Measurements from ENCODE around the gene ENG. TPM values are rescaled to one million over a fixed set of nuclear protein-coding genes. Genes with fewer than 3 reads are reported as not detected.
"Not testable (repeated sequence)": the region's sequence is repeated elsewhere in the genome, so short reads cannot be mapped to it uniquely, and the experiment has no call there.

Gene ENG
- polyA plus RNA-seq, 2 donors = 11.1 to 17.9 TPM

GRCh38 chr9:127873886-127874285, 19.4 kb upstream of the ENG start:
- Histone ChIP-seq H3K27ac (ENCODE audit: low read depth in 2 of 2, low read length in 1 of 2) (no peak overlapping the region), H3K9me3 (ENCODE audit: control insufficient read depth in 2 of 2, insufficient read depth in 1 of 2, low read depth in 1 of 2, low read length in 1 of 2) (no peaks in the 10 kb centered on the region), H3K4me3 (ENCODE audit: low read depth in 1 of 2, low read length in 2 of 2) (no peak overlapping the region), H3K36me3 (ENCODE audit: control insufficient read depth in 2 of 2, insufficient read depth in 2 of 2, low read length in 1 of 2) (peaks cover 0 to 13% of the 10 kb centered on the region in 2 donors), H3K27me3 (ENCODE audit: control insufficient read depth in 1 of 2, insufficient read depth in 2 of 2, low read length in 2 of 2) (no peaks in the 10 kb centered on the region), H3K4me1 (ENCODE audit: control insufficient read depth in 2 of 2, insufficient read depth in 2 of 2, low read length in 1 of 2) (peaks cover 16 to 33% of the 10 kb centered on the region in 2 donors)
- 54 to 59% methylated on average over 10 of the region's 10 CpGs for WGBS, 2 donors

GRCh38 chr9:127873223-127873691, 18.8 kb upstream of the ENG start:
- WGBS, 2 donors = 74 to 79% methylated on average over 19 of the region's 19 CpGs
- H3K4me1 ChIP-seq (ENCODE audit: control insufficient read depth in 2 of 2, insufficient read depth in 2 of 2, low read length in 1 of 2) = peaks cover 16 to 33% of the 10 kb centered on the region in 2 donors
- H3K4me3 ChIP-seq (ENCODE audit: low read depth in 1 of 2, low read length in 2 of 2) = no peak overlapping the region
- no peaks in the 10 kb centered on the region for H3K9me3 ChIP-seq (ENCODE audit: control insufficient read depth in 2 of 2, insufficient read depth in 1 of 2, low read depth in 1 of 2, low read length in 1 of 2)
- H3K27ac ChIP-seq (ENCODE audit: low read depth in 2 of 2, low read length in 1 of 2) = no peak overlapping the region
- no peaks in the 10 kb centered on the region for H3K27me3 ChIP-seq (ENCODE audit: control insufficient read depth in 1 of 2, insufficient read depth in 2 of 2, low read length in 2 of 2)
- H3K36me3 ChIP-seq (ENCODE audit: control insufficient read depth in 2 of 2, insufficient read depth in 2 of 2, low read length in 1 of 2) = peaks cover 0 to 13% of the 10 kb centered on the region in 2 donors

DNA sequence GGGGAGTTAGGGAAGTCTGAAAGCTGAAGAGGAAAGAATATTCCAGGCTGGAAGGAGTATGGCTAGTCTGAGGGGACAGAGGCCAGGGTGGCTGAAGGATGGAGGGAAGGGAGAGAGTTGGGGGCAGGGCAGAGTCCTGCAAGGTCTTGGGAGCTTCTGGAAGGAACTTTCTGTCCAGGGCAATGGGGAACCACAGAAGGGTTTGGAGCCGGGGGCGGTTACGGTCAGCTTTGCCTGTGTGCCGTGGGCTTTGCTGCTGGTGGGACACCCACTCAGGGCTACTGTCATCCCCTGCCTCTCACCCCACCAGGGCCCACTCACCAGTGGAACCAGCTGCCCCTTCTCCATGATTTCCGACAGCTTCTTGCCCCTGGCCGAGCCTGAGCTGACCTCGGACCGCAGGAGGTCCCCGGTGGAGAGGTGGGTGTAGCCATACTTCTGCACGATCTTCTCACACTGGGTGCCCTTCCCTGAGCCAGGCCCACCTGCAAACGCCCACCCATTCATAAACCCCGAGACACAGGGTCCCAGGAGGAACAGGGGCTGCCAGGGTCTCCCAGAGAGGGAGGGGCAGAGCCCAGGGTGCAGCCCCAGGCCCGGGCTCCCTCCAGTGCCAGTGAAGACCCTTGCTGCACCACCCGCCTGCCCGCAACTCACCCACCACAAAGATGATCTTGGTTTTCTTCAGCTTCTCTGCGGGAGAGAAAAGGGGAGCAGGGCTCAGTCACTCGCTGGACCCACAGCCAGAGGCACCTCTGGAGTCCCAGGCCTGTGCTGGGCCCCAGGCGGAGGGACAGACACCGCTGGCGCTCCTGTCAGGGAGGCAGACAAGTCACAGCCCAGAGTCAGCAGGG, 18.1 kb upstream of the ENG start:
- H3K36me3 ChIP-seq (ENCODE audit: control insufficient read depth in 2 of 2, insufficient read depth in 2 of 2, low read length in 1 of 2) = peaks cover 0 to 16% of the 10 kb centered on the region in 2 donors
- H3K9me3 ChIP-seq (ENCODE audit: control insufficient read depth in 2 of 2, insufficient read depth in 1 of 2, low read depth in 1 of 2, low read length in 1 of 2) = no peaks in the 10 kb centered on the region
- H3K27ac ChIP-seq (ENCODE audit: low read depth in 2 of 2, low read length in 1 of 2) = no peak overlapping the region
- 94 to 95% methylated on average over 20 of the region's 20 CpGs for WGBS, 2 donors
- no peak overlapping the region for H3K4me3 ChIP-seq (ENCODE audit: low read depth in 1 of 2, low read length in 2 of 2)
- H3K27me3 ChIP-seq (ENCODE audit: control insufficient read depth in 1 of 2, insufficient read depth in 2 of 2, low read length in 2 of 2) = no peaks in the 10 kb centered on the region
- H3K4me1 ChIP-seq (ENCODE audit: control insufficient read depth in 2 of 2, insufficient read depth in 2 of 2, low read length in 1 of 2) = peaks cover 16 to 33% of the 10 kb centered on the region in 2 donors

- 90% methylated on average over 9 of the region's 9 CpGs for WGBS, 2 donors
- peaks cover 7 to 25% of the 10 kb centered on the region in 2 donors for H3K4me1 ChIP-seq (ENCODE audit: control insufficient read depth in 2 of 2, insufficient read depth in 2 of 2, low read length in 1 of 2)
- peaks cover 0 to 20% of the 10 kb centered on the region in 2 donors for H3K36me3 ChIP-seq (ENCODE audit: control insufficient read depth in 2 of 2, insufficient read depth in 2 of 2, low read length in 1 of 2)
- no peaks in the 10 kb centered on the region for H3K27me3 ChIP-seq (ENCODE audit: control insufficient read depth in 1 of 2, insufficient read depth in 2 of 2, low read length in 2 of 2)
- no peak overlapping the region for H3K4me3 ChIP-seq (ENCODE audit: low read depth in 1 of 2, low read length in 2 of 2)
- H3K27ac ChIP-seq (ENCODE audit: low read depth in 2 of 2, low read length in 1 of 2) = no peak overlapping the region
- no peaks in the 10 kb centered on the region for H3K9me3 ChIP-seq (ENCODE audit: control insufficient read depth in 2 of 2, insufficient read depth in 1 of 2, low read depth in 1 of 2, low read length in 1 of 2)
Observed at GRCh38 chr9:127871531-127871930, 17.1 kb upstream of the ENG start.

- WGBS, 2 donors = 78 to 82% methylated on average over 12 of the region's 12 CpGs
- H3K27me3 ChIP-seq (ENCODE audit: control insufficient read depth in 1 of 2, insufficient read depth in 2 of 2, low read length in 2 of 2) = no peaks in the 10 kb centered on the region
- no peaks in the 10 kb centered on the region for H3K9me3 ChIP-seq (ENCODE audit: control insufficient read depth in 2 of 2, insufficient read depth in 1 of 2, low read depth in 1 of 2, low read length in 1 of 2)
- peaks cover 0 to 20% of the 10 kb centered on the region in 2 donors for H3K36me3 ChIP-seq (ENCODE audit: control insufficient read depth in 2 of 2, insufficient read depth in 2 of 2, low read length in 1 of 2)
- peaks cover 3 to 20% of the 10 kb centered on the region in 2 donors for H3K4me1 ChIP-seq (ENCODE audit: control insufficient read depth in 2 of 2, insufficient read depth in 2 of 2, low read length in 1 of 2)
- no peak overlapping the region for H3K27ac ChIP-seq (ENCODE audit: low read depth in 2 of 2, low read length in 1 of 2)
- no peak overlapping the region for H3K4me3 ChIP-seq (ENCODE audit: low read depth in 1 of 2, low read length in 2 of 2)
Observed at GRCh38 chr9:127870887-127871286, 16.4 kb upstream of the ENG start.

- H3K36me3 ChIP-seq (ENCODE audit: control insufficient read depth in 2 of 2, insufficient read depth in 2 of 2, low read length in 1 of 2) = peaks cover 0 to 20% of the 10 kb centered on the region in 2 donors
- WGBS, 2 donors = 68 to 73% methylated on average over 9 of the region's 9 CpGs
- not testable (repeated sequence) for H3K9me3 ChIP-seq (ENCODE audit: control insufficient read depth in 2 of 2, insufficient read depth in 1 of 2, low read depth in 1 of 2, low read length in 1 of 2)
Observed at GRCh38 chr9:127870153-127870491, 15.7 kb upstream of the ENG start.

GRCh38 chr9:127869310-127870152, 15.1 kb upstream of the ENG start:
- peaks cover 0 to 7% of the 10 kb centered on the region in 2 donors for H3K4me1 ChIP-seq (ENCODE audit: control insufficient read depth in 2 of 2, insufficient read depth in 2 of 2, low read length in 1 of 2)
- peaks cover 0 to 20% of the 10 kb centered on the region in 2 donors for H3K36me3 ChIP-seq (ENCODE audit: control insufficient read depth in 2 of 2, insufficient read depth in 2 of 2, low read length in 1 of 2)
- WGBS, 2 donors = 66 to 67% methylated on average over 18 of the region's 18 CpGs
- no peaks in the 10 kb centered on the region for H3K9me3 ChIP-seq (ENCODE audit: control insufficient read depth in 2 of 2, insufficient read depth in 1 of 2, low read depth in 1 of 2, low read length in 1 of 2)
- H3K27me3 ChIP-seq (ENCODE audit: control insufficient read depth in 1 of 2, insufficient read depth in 2 of 2, low read length in 2 of 2) = no peaks in the 10 kb centered on the region
- H3K4me3 ChIP-seq (ENCODE audit: low read depth in 1 of 2, low read length in 2 of 2) = no peak overlapping the region
- H3K27ac ChIP-seq (ENCODE audit: low read depth in 2 of 2, low read length in 1 of 2) = peak overlapping the region in 1 of 2 donors; percentile 3

More at GRCh38 chr9:127870153-127870491, 15.7 kb upstream of the ENG start:
- peaks cover 3 to 13% of the 10 kb centered on the region in 2 donors for H3K4me1 ChIP-seq (ENCODE audit: control insufficient read depth in 2 of 2, insufficient read depth in 2 of 2, low read length in 1 of 2)
- not testable (repeated sequence) for H3K27me3 ChIP-seq (ENCODE audit: control insufficient read depth in 1 of 2, insufficient read depth in 2 of 2, low read length in 2 of 2); H3K27ac ChIP-seq (ENCODE audit: low read depth in 2 of 2, low read length in 1 of 2); H3K4me3 ChIP-seq (ENCODE audit: low read depth in 1 of 2, low read length in 2 of 2)

DNA sequence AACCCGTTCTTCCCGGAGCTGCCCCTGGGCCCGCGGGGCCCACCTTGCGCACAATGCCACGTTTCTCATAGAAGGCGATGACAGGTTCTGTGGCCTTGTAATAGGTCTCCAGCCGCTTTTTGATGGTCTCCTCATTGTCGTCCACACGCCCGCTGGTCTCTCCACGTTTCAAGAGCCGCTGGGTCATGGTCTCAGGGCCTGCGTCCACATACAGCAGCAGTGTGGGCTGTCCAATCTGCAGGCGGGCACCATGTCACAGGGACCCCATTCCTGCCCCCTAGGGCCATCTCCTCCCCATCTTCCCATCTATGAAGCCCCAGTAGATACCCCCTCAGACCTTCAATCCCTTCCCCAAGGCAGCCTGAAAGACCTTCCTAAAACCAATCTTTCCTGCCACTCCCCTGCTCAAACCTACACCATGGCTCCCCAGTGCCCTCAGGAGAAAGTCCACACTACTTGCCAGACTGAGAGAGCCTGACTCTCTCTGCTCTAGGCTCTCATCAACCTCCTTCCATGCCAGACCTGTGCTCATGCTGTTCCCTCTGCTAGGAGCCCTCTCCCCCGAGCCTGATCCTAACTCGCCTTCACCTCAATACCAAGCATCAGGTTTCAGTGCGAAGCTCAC, 13.9 kb upstream of the ENG start:
- Histone ChIP-seq H3K4me1 (ENCODE audit: control insufficient read depth in 2 of 2, insufficient read depth in 2 of 2, low read length in 1 of 2) (peaks cover 0 to under 1% of the 10 kb centered on the region in 2 donors), H3K9me3 (ENCODE audit: control insufficient read depth in 2 of 2, insufficient read depth in 1 of 2, low read depth in 1 of 2, low read length in 1 of 2) (no peaks in the 10 kb centered on the region), H3K36me3 (ENCODE audit: control insufficient read depth in 2 of 2, insufficient read depth in 2 of 2, low read length in 1 of 2) (peaks cover 0 to 17% of the 10 kb centered on the region in 2 donors), H3K4me3 (ENCODE audit: low read depth in 1 of 2, low read length in 2 of 2) (no peak overlapping the region), H3K27ac (ENCODE audit: low read depth in 2 of 2, low read length in 1 of 2) (no peak overlapping the region), H3K27me3 (ENCODE audit: control insufficient read depth in 1 of 2, insufficient read depth in 2 of 2, low read length in 2 of 2) (no peaks in the 10 kb centered on the region)
- 90 to 91% methylated on average over 18 of the region's 18 CpGs for WGBS, 2 donors

Measured in esophagus (tissue), 2 donors.